CD4-positive, alpha-beta T cell (primary cell): ENCODE results near the gene NAV2. TPM values are rescaled to one million over a fixed set of nuclear protein-coding genes. Genes with fewer than 3 reads are reported as not detected.

Experiments
- ATAC-seq: fragments of 200-7000 bp; cut with Tn5 transposase; one replicate; pipeline ENCODE4 v1.10.0; 2022; ENCODE audit warnings: mild to moderate bottlenecking; ENCODE audit not compliant: poor library complexity
- CTCF ChIA-PET: fragments of 350-600 bp; sonication (Branson Sonifier 250); formaldehyde crosslinking; loops from one replicate; lab custom pipeline; 2021; ENCODE audit warnings: antibody characterized with exemption, inconsistent platforms; lab: Charles Lee
- POLR2A ChIA-PET: fragments of 350-600 bp; sonication (Branson Sonifier 250); formaldehyde crosslinking; loops from one replicate; lab custom pipeline; 2021; ENCODE audit warnings: antibody characterized with exemption, inconsistent platforms; lab: Charles Lee
- DNase-seq, 14 experiments: peaks; one replicate each; pipeline ENCODE4 v3.0.0-alpha.2; 2013 to 2020; ENCODE audit warnings: mixed read lengths in 2 of 14
- H3K27ac ChIP-seq, 2 donors: one replicate each; pipeline versions ENCODE4 v1.5.1 to v1.7.0; 2013; ENCODE audit warnings: low read length in 2 of 2, low read depth in 1 of 2, mild to moderate bottlenecking in 1 of 2
- H3K27me3 ChIP-seq, 2 experiments: 1 replicate in 1 of 2; 2 replicates in 1 of 2; pipeline versions ENCODE4 v1.6.1 to v1.7.0; 2013; ENCODE audit warnings: low read length in 2 of 2, control low read depth in 1 of 2, mild to moderate bottlenecking in 1 of 2, moderate library complexity in 1 of 2; ENCODE audit not compliant: insufficient read depth in 2 of 2, control insufficient read depth in 1 of 2
- H3K36me3 ChIP-seq: one replicate; pipeline ENCODE4 v1.6.1; 2013; ENCODE audit warnings: low read length, control low read depth; ENCODE audit not compliant: insufficient read depth
- H3K4me1 ChIP-seq: one replicate; pipeline ENCODE4 v1.6.1; 2013; ENCODE audit warnings: low read length, control low read depth; ENCODE audit not compliant: insufficient read depth
- H3K4me3 ChIP-seq: one replicate; pipeline ENCODE4 v1.5.1; 2013; ENCODE audit warnings: mild to moderate bottlenecking, low read length, moderate library complexity
- H3K9me3 ChIP-seq, 2 experiments: 1 replicate in 1 of 2; 2 replicates in 1 of 2; pipeline versions ENCODE4 v1.6.1 to v1.7.0; 2013; ENCODE audit warnings: low read length in 2 of 2, mild to moderate bottlenecking in 2 of 2, control low read depth in 1 of 2, moderate library complexity in 1 of 2; ENCODE audit not compliant: control insufficient read depth in 1 of 2, insufficient read depth in 1 of 2
- H3K27ac Mint-ChIP-seq: one replicate; pipeline ENCODE4 v1.8.0; 2020; ENCODE audit warnings: mixed read lengths
- H3K27me3 Mint-ChIP-seq: one replicate; pipeline ENCODE4 v1.8.0; 2021; ENCODE audit warnings: mixed read lengths
- H3K36me3 Mint-ChIP-seq: one replicate; pipeline ENCODE4 v1.8.0; 2021; ENCODE audit warnings: low read depth, mixed read lengths
- H3K4me1 Mint-ChIP-seq: one replicate; pipeline ENCODE4 v1.8.0; 2021; ENCODE audit warnings: low read depth, mixed read lengths
- H3K4me3 Mint-ChIP-seq: one replicate; pipeline ENCODE4 v1.8.0; 2020; ENCODE audit warnings: mild to moderate bottlenecking, mixed read lengths
- H3K9me3 Mint-ChIP-seq: one replicate; pipeline ENCODE4 v1.8.0; 2020; ENCODE audit warnings: mixed read lengths
- CTCF ChIP-seq: fragments of 200-600 bp; IDR thresholded peaks from one replicate; pipeline ENCODE4 v1.8.0; 2022; ENCODE audit warnings: antibody characterized with exemption, mild to moderate bottlenecking
- intact Hi-C, 2 experiments: fragments of 100-400 bp; cut with DNase I in 1 of 2; cut with micrococcal nuclease in 1 of 2; formaldehyde crosslinking; loops; one replicate each; pipeline versions ENCODE4 v1.15.1 to v1.9.0; 2023 to 2025; cut with DNase I, micrococcal nuclease
- total RNA-seq, 174 experiments: library from RNA in 2 of 174; stranded (reverse) in 2 of 174; gene quantifications; one replicate each; pipeline ENCODE4 v1.2.3 and lab custom pipeline; 2021 to 2026

NAV2 gene
- total RNA-seq, 2 experiments from 2014 or later: 0.55 to 0.64 TPM

GRCh38 chr11:19814421-19814820, 101.8 kb downstream of the NAV2 start:
- Mint-ChIP-seq H3K27ac (no peak overlapping the region), H3K4me1 (no peaks in the 10 kb centered on the region), H3K9me3 (no peaks in the 10 kb centered on the region), H3K4me3 (no peak overlapping the region), H3K36me3 (no peaks in the 10 kb centered on the region), H3K27me3 (peaks cover 17% of the 10 kb centered on the region)
- no peaks in the 10 kb centered on the region for H3K36me3 ChIP-seq
- H3K4me3 ChIP-seq: no peak overlapping the region
- H3K4me1 ChIP-seq: no peaks in the 10 kb centered on the region
- intact Hi-C loops: no loop called here
- no peak for TF ChIP-seq CTCF
- DNase-seq: no peak
- ChIA-PET POLR2A (no interaction called here), CTCF (no interaction called here)
- no peaks in the 10 kb centered on the region for H3K27me3 ChIP-seq
- no peaks in the 10 kb centered on the region for H3K9me3 ChIP-seq
- no peak for ATAC-seq
- H3K27ac ChIP-seq: no peak overlapping the region

GRCh38 chr11:19816040-19816439, 103.4 kb downstream of the NAV2 start:
- peaks cover 25% of the 10 kb centered on the region for H3K27me3 Mint-ChIP-seq
- no peaks in the 10 kb centered on the region for H3K9me3 ChIP-seq
- H3K4me3 ChIP-seq: no peak overlapping the region
- no peak overlapping the region for H3K27ac Mint-ChIP-seq
- ATAC-seq (no peak), DNase-seq (no peak)
- no peaks in the 10 kb centered on the region for H3K36me3 ChIP-seq
- H3K4me3 Mint-ChIP-seq: no peak overlapping the region
- no peak for TF ChIP-seq CTCF
- H3K4me1 ChIP-seq: no peaks in the 10 kb centered on the region
- no peaks in the 10 kb centered on the region for H3K9me3 Mint-ChIP-seq
- no peak overlapping the region for H3K27ac ChIP-seq
- H3K27me3 ChIP-seq: no peaks in the 10 kb centered on the region
- H3K36me3 Mint-ChIP-seq: no peaks in the 10 kb centered on the region
- intact Hi-C loops: no loop called here
- CTCF ChIA-PET: no interaction called here
- POLR2A ChIA-PET: no interaction called here
- no peaks in the 10 kb centered on the region for H3K4me1 Mint-ChIP-seq

- intact Hi-C loops: no loop called here
- CTCF ChIA-PET: no interaction called here
- no peak overlapping the region for H3K4me3 Mint-ChIP-seq
- H3K27ac ChIP-seq: no peak overlapping the region
- TF ChIP-seq CTCF: no peak
- H3K36me3 Mint-ChIP-seq: no peaks in the 10 kb centered on the region
- no peak for ATAC-seq
- no peak overlapping the region for H3K27ac Mint-ChIP-seq
- POLR2A ChIA-PET: no interaction called here
- DNase-seq: no peak
- peaks cover 30% of the 10 kb centered on the region for H3K27me3 Mint-ChIP-seq
- no peaks in the 10 kb centered on the region for H3K4me1 Mint-ChIP-seq
- H3K4me3 ChIP-seq: no peak overlapping the region
- no peaks in the 10 kb centered on the region for H3K27me3 ChIP-seq
- no peaks in the 10 kb centered on the region for H3K9me3 ChIP-seq
- H3K9me3 Mint-ChIP-seq: no peaks in the 10 kb centered on the region
- H3K36me3 ChIP-seq: no peaks in the 10 kb centered on the region
- H3K4me1 ChIP-seq: no peaks in the 10 kb centered on the region
Measured at GRCh38 chr11:19816817-19817216, 104.2 kb downstream of the NAV2 start.
